GM21576 (cell line): Measurements from ENCODE around the gene ITGAX.

Experiments used
- ATAC-seq: cut with Tn5 transposase; IDR thresholded peaks from one replicate; pipeline ENCODE4 v1.9.1; 2021; ENCODE audit warnings: mild to moderate bottlenecking, moderate library complexity; ENCODE audit not compliant: unreplicated experiment

Gene ITGAX

GRCh38 chr16:31371619-31372484 lies 16.9 kb downstream of the ITGAX start:
- no peak for ATAC-seq

GRCh38 chr16:31373235-31373634 lies 18.3 kb downstream of the ITGAX start:
- ATAC-seq: no peak

GRCh38 chr16:31375231-31375630 lies 20.3 kb downstream of the ITGAX start:
- ATAC-seq: no peak

GRCh38 chr16:31376705-31377104 lies 21.7 kb downstream of the ITGAX start:
- no peak for ATAC-seq

GRCh38 chr16:31377210-31377903 lies 22.4 kb downstream of the ITGAX start:
- no peak for ATAC-seq

GRCh38 chr16:31380201-31380600 lies 25.2 kb downstream of the ITGAX start:
- no peak for ATAC-seq

- peak; percentile 53 for ATAC-seq
These were observed 27.6 kb downstream of the ITGAX start for GRCh38 chr16:31382485-31383161.

- ATAC-seq: no peak
These were observed 30.7 kb downstream of the ITGAX start for GRCh38 chr16:31385680-31386079.

- ATAC-seq: no peak
These were observed 31.4 kb downstream of the ITGAX start for GRCh38 chr16:31386157-31386984.

- ATAC-seq: no peak
These were observed 33.6 kb downstream of the ITGAX start for GRCh38 chr16:31388535-31388934.

- ATAC-seq: no peak
These were observed 35.6 kb downstream of the ITGAX start for GRCh38 chr16:31390504-31391041.

GRCh38 chr16:31393056-31393455 lies 38.1 kb downstream of the ITGAX start, which contains the start of gene ITGAD:
Gene ITGAD, plus strand, starts transcription at chr16:31393335. Its CDS starts 26 bp downstream, at chr16:31393361.
- no peak for ATAC-seq

GRCh38 chr16:31395647-31396046 lies 40.7 kb downstream of the ITGAX start:
- ATAC-seq: no peak

GRCh38 chr16:31397096-31397660 lies 42.2 kb downstream of the ITGAX start:
- no peak for ATAC-seq

GRCh38 chr16:31397701-31398100 lies 42.7 kb downstream of the ITGAX start:
- no peak for ATAC-seq

- no peak for ATAC-seq
These were observed 45.2 kb downstream of the ITGAX start for GRCh38 chr16:31400191-31400590.

GRCh38 chr16:31401436-31401835 lies 46.5 kb downstream of the ITGAX start:
- ATAC-seq: no peak

GRCh38 chr16:31402687-31403086 lies 47.7 kb downstream of the ITGAX start:
- no peak for ATAC-seq

GRCh38 chr16:31403590-31404352 lies 48.8 kb downstream of the ITGAX start:
- ATAC-seq: no peak
